NCI-H1417 (cell line): Measurements from ENCODE around the gene TSHZ1.

ENCODE experiments used
- DNase-seq, 3 experiments: peaks; one replicate each; lab custom pipeline; 2025; lab: John Stamatoyannopoulos, UW

TSHZ1 gene

GRCh38 chr18:75220551-75221355 is 10.2 kb downstream of the TSHZ1 start:
- peak in 1 of 3 experiments; percentile 52 for DNase-seq

- peak in 1 of 3 experiments; percentile 32 for DNase-seq
Measured at GRCh38 chr18:75221397-75221796, 10.8 kb downstream of the TSHZ1 start.

- DNase-seq, result peak in 1 of 3 experiments; percentile 33
Measured at GRCh38 chr18:75221897-75222296, 11.3 kb downstream of the TSHZ1 start.

- DNase-seq, result no peak
Measured at GRCh38 chr18:75222407-75222806, 11.8 kb downstream of the TSHZ1 start.

GRCh38 chr18:75223687-75224347 is 13.2 kb downstream of the TSHZ1 start:
- DNase-seq, result peak; percentile 74 to 96 (median 82)

- no peak for DNase-seq
Measured at GRCh38 chr18:75226286-75226955, 15.8 kb downstream of the TSHZ1 start.

- no peak for DNase-seq
Measured at GRCh38 chr18:75226956-75227316, 16.3 kb downstream of the TSHZ1 start.

- DNase-seq, result peak in 1 of 3 experiments; percentile 37
Measured at GRCh38 chr18:75227535-75228296, 17.1 kb downstream of the TSHZ1 start.

- no peak for DNase-seq
Measured at GRCh38 chr18:75228967-75229366, 18.4 kb downstream of the TSHZ1 start.

- DNase-seq, result no peak
Measured at GRCh38 chr18:75229437-75229836, 18.8 kb downstream of the TSHZ1 start.

GRCh38 chr18:75230163-75231052 is 19.8 kb downstream of the TSHZ1 start:
- DNase-seq, result peak; percentile 66 to 96 (median 91)

- DNase-seq, result peak in 2 of 3 experiments; percentile 72 to 81
Measured at GRCh38 chr18:75231053-75231406, 20.4 kb downstream of the TSHZ1 start.

GRCh38 chr18:75234901-75235300 is 24.3 kb downstream of the TSHZ1 start:
- DNase-seq, result no peak

GRCh38 chr18:75235896-75236295 is 25.3 kb downstream of the TSHZ1 start:
- DNase-seq, result no peak

- DNase-seq, result no peak
Measured at GRCh38 chr18:75238100-75238499, 27.5 kb downstream of the TSHZ1 start.

GRCh38 chr18:75238786-75239185 is 28.2 kb downstream of the TSHZ1 start:
- DNase-seq, result no peak

GRCh38 chr18:75240433-75240832 is 29.8 kb downstream of the TSHZ1 start:
- no peak for DNase-seq

GRCh38 chr18:75241705-75242104 is 31.1 kb downstream of the TSHZ1 start:
- no peak for DNase-seq

- DNase-seq, result no peak
Measured at GRCh38 chr18:75244351-75245313, 34.0 kb downstream of the TSHZ1 start.
